Measurements from ENCODE around the gene TEX53.

- TF ChIP-seq ARNTL (CRISPR knock-in tag; IDR thresholded peaks at IDR 0.05; ENCODE audit: borderline replicate concordance, low read depth) (no peak), BACH2 (CRISPR knock-in tag; IDR thresholded peaks at IDR 0.05; ENCODE audit: borderline replicate concordance) (no peak), TSHZ2 (CRISPR knock-in tag; IDR thresholded peaks at IDR 0.05) (no peak), ZFP30 (CRISPR knock-in tag; IDR thresholded peaks at IDR 0.05) (no peak), ZC3H10 (CRISPR knock-in tag; IDR thresholded peaks at IDR 0.05) (no peak), RARB (CRISPR knock-in tag; IDR thresholded peaks at IDR 0.05) (no peak)
These were observed 3.9 kb downstream of the TEX53 start for GRCh38 chr9:114653556-114654159.

All from SK-N-SH treated with all-trans-retinoic acid at 6 μM for 48 hours (cell line).